GM13976 (cell line): ENCODE measurements around the gene OLFM1.
"Not testable (repeated sequence)": the region's sequence is repeated elsewhere in the genome, so short reads cannot be mapped to it uniquely, and the experiment has no call there.

Experiments used
- DNase-seq: peaks from one replicate; pipeline ENCODE4 v3.0.0; 2012; ENCODE audit warnings: low spot score
- in situ Hi-C: fragments of 300-500 bp; cut with MboI; formaldehyde crosslinking; loops from one replicate; pipeline ENCODE4 v1.12.0; 2022; ENCODE audit warnings: low sequenced_read_pairs, mixed read lengths, inconsistent platforms; ENCODE audit not compliant: unreplicated experiment
- TF ChIP-seq, protein P1 (sequence below): IDR thresholded peaks from 2 replicates; pipeline ENCODE4 v1.5.1; 2012; ENCODE audit warnings: borderline replicate concordance, mild to moderate bottlenecking; ENCODE audit not compliant: insufficient read depth; ENCODE audit errors: extremely low read depth, missing control alignments, control extremely low read depth

OLFM1 gene

DNA sequence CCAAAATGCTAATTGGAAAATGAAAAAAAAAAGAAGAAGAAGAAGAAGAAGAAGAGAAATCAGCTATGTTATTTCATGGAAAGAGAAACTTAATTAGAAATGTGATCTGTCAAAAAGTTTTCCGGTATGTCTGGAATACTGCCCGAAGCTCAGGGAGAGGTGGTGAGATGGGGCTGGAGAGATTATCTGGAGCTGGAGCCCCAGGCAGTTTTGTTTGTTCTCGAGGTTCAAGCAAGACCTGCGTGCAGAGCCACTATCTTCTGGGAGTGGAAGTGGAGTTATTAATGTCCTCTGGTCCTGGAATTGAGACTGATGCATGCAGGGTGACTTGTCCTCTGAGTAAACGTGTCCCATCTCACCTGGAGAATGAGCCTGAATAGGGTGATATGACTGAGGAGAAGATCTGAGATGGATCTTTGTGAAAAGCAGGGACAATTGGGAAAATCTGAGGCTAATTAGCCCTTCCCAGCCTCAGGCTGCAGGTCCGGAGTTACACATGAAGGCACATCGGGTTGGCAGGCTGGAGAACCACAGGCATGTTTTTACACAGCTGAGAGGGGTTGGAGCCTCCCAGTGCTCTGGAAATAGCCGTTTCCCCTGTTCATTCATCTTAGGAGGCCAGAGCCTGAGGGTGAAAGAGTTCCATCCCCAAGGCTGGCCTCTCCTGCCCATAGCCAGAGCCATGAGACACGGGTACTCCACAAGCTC is 70.5 kb downstream of the OLFM1 start:
- no peak for DNase-seq
- TF ChIP-seq, protein P1, sequence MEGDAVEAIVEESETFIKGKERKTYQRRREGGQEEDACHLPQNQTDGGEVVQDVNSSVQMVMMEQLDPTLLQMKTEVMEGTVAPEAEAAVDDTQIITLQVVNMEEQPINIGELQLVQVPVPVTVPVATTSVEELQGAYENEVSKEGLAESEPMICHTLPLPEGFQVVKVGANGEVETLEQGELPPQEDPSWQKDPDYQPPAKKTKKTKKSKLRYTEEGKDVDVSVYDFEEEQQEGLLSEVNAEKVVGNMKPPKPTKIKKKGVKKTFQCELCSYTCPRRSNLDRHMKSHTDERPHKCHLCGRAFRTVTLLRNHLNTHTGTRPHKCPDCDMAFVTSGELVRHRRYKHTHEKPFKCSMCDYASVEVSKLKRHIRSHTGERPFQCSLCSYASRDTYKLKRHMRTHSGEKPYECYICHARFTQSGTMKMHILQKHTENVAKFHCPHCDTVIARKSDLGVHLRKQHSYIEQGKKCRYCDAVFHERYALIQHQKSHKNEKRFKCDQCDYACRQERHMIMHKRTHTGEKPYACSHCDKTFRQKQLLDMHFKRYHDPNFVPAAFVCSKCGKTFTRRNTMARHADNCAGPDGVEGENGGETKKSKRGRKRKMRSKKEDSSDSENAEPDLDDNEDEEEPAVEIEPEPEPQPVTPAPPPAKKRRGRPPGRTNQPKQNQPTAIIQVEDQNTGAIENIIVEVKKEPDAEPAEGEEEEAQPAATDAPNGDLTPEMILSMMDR, result no peak
- in situ Hi-C loops, result no loop called here

DNA sequence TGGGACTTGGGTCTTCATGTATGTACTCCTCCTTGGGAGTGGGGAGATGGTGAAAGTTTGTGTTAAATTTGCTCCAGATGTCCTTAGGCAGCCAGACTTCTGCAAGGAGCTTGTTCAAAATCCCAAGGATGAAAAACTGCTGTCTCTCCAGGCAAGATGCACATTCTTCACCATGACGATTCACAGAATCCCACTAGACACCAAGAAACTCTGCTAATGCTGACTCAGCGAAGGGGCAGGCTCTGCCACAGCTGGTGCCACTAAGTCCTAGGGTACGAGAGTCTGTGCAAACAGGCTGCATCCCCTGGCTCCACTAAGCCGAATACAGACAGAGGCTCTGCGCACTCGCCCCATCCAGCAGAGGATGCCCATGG is 71.1 kb downstream of the OLFM1 start:
- TF ChIP-seq, protein P1, result no peak
- no peak for DNase-seq
- in situ Hi-C loops, result no loop called here

DNA sequence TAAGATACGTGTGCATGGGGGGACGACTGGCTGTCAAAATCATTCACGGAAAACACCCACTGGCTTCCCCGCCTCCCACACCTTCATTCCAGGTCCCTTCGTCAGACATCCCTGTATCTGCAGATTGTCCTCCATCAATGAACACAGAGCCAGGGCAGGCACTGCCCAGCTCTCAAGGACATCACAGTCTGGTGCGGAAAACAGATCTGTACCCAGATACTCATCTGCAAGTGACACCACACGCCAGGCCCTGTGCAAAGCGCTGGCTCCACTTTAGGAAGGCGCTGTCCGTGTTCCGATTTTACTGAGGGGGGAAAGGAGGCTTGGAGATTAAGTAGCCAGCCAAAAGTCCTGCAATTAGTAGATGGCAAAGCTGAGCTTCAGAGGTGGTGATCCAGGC is 72.3 kb downstream of the OLFM1 start:
- TF ChIP-seq, protein P1, result no peak
- DNase-seq, result no peak
- in situ Hi-C loops, result no loop called here

DNA sequence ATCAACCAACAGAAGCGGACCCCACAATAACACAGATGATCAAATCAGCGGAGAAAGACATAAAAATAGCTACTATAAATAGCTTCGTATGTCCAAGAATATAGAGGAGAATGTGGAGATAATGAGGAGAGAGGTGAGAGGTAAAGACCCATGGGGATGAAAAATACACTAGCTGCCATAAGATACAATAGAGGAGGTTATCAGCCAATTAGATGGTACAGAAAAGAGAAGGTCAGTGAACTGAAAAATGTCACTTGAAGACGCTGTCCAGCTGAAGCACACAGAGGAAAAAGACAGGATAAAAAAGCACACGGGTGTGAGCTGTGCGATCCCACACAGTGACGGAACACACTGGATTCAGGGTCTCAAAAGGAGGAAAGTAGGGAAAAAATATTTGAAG is 73.4 kb downstream of the OLFM1 start:
- no peak for DNase-seq
- TF ChIP-seq, protein P1, result no peak
- in situ Hi-C loops, result no loop called here

DNA sequence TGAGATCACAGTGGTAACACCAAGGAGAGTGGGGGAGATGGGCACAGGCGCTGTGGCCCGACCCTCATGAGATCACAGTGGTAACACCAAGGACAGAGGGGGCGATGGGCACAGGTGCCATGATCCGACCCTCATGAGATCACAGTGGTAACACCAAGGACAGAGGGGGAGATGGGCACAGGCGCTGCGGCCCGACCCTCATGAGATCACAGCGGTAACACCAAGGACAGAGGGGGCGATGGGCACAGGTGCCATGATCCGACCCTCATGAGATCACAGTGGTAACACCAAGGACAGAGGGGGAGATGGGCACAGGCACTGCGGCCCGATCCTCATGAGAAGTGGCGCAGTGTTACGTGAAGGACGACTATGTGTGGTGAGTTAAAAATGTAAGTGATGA is 75.1 kb downstream of the OLFM1 start:
- DNase-seq, in situ Hi-C loops: not testable (repeated sequence)

DNA sequence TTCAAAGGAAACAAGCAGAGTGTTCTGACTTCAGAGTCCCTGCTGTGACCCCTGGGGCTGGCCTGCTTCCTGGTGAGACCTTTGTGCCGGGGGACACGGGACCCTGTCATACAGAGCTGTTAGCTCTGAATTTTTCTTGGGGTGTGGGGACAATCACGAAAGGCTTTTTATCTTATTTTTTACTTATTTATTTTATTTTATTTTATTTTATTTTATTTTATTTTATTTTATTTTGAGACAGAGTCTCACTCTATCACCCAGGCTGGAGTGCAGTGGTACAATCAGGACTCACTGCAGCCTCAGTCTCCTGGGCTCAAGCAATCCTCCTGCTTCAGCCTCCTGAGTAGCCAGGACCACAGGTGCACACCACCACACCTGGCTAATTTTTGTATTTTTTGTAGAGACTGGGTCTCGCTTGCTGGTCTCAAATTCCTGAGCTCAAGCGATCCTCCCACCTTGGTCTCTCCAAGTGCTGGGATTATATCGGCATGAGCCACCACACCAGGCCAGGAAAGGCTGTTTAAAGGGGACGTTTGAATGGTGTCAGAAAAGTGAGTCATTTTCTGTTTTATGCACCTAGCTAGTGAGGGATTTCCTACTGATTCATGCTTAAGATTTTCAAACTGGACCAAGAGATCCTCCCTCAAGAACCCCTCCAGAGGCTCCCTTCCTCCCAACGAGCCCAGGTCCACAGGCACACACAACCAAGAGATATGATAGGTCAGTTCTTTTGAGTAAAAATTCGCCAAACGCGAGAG is 75.7 kb downstream of the OLFM1 start:
- no peak for DNase-seq
- in situ Hi-C loops, result no loop called here
- TF ChIP-seq, protein P1, result no peak

DNA sequence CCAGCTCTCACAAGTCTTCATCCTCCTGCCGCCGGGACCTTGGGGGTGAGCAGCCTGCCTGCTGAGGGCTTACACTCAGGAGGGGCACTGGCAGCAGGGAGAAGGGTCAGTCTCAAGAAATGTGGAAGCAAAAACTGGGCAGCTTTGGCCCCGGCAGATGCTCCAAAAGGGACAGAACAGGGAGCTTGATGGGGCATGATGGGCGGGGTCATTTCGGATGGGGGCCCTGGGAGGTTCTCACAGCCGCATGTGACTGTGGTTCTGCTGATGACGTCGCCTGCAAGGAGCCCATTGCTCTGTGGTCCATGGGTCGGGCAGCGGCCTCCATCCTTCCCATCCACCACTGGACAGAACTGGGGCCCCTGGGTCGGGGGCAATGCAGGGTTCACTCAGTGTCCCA is 76.6 kb downstream of the OLFM1 start:
- in situ Hi-C loops, result no loop called here
- no peak for DNase-seq
- TF ChIP-seq, protein P1, result no peak
